Muscle layer of colon (tissue), 2 donors: ENCODE measurements around the gene TRAF5.
"Not testable (repeated sequence)": the region's sequence is repeated elsewhere in the genome, so short reads cannot be mapped to it uniquely, and the experiment has no call there.

Experiments used
- H3K27ac ChIP-seq: one replicate; pipeline ENCODE4 v1.7.0; 2013; ENCODE audit warnings: low read depth, mild to moderate bottlenecking, low read length, moderate library complexity
- H3K27me3 ChIP-seq, 2 donors: one replicate each; pipeline ENCODE4 v1.7.0; 2013; ENCODE audit warnings: low read length in 2 of 2, mild to moderate bottlenecking in 2 of 2; ENCODE audit not compliant: insufficient read depth in 2 of 2, control insufficient read depth in 1 of 2
- H3K36me3 ChIP-seq: one replicate; pipeline ENCODE4 v1.7.0; 2013; ENCODE audit warnings: mild to moderate bottlenecking, low read length; ENCODE audit not compliant: insufficient read depth
- H3K4me1 ChIP-seq: one replicate; pipeline ENCODE4 v1.7.0; 2013; ENCODE audit warnings: mild to moderate bottlenecking, low read length; ENCODE audit not compliant: insufficient read depth
- H3K4me3 ChIP-seq, 2 donors: one replicate each; pipeline ENCODE4 v1.7.0; 2013; ENCODE audit warnings: low read length in 2 of 2, low read depth in 1 of 2, mild to moderate bottlenecking in 1 of 2, moderate library complexity in 1 of 2
- H3K9ac ChIP-seq: one replicate; pipeline ENCODE4 v1.7.0; 2013; ENCODE audit warnings: low read length
- H3K9me3 ChIP-seq: one replicate; pipeline ENCODE4 v1.7.0; 2013; ENCODE audit warnings: mild to moderate bottlenecking, low read length
- donor health status: abdominal sarcoma.
- donor health status: Adenocarcinoma of cecum.

Gene TRAF5

DNA sequence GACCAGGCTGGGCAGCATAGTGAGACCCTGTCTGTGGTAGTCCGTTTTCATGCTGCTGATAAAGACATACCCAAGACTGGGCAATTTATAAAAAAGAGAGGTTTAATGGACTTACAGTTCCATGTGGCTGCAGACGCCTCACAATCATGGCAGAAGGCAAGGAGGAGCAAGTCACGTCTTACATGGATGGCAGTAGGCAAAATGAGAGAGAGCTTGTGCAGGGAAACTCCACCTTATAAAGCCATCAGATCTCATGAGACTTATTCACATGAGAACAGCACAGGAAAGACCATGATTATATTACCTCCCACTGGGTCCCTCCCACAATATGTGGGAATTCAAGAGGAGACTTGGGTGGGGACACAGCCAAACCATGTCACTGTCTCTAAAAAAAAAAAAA lies 25.4 kb downstream of the TRAF5 start:
- H3K27ac ChIP-seq, H3K4me1 ChIP-seq, H3K27me3 ChIP-seq, H3K9ac ChIP-seq, H3K4me3 ChIP-seq, H3K9me3 ChIP-seq: not testable (repeated sequence)
- H3K36me3 ChIP-seq, result peaks cover 25% of the 10 kb centered on the region

DNA sequence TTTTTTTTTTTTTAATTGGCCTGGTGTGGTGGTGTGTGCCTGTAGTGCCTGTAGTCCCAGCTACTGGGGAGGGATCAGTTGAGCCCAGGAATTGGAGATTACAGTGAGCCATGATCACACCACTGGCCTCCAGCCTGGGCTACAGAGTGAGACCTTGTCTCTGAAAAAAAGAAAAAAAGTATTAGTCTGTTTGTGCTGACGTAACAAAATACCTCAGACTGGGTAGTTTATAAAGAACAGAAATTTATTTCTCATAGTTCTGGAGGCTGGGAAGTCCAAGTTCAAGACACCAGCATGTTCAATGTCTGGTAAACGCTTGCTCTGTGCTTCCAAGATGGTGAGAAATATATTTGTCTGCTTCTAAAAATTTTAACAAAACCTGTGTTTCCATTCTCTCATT lies 25.8 kb downstream of the TRAF5 start:
- Histone ChIP-seq H3K27ac (no peak overlapping the region), H3K4me3 (no peak overlapping the region), H3K9ac (no peak overlapping the region), H3K27me3 (no peaks in the 10 kb centered on the region), H3K9me3 (no peaks in the 10 kb centered on the region), H3K36me3 (peaks cover 26% of the 10 kb centered on the region), H3K4me1 (peaks cover 4% of the 10 kb centered on the region)

DNA sequence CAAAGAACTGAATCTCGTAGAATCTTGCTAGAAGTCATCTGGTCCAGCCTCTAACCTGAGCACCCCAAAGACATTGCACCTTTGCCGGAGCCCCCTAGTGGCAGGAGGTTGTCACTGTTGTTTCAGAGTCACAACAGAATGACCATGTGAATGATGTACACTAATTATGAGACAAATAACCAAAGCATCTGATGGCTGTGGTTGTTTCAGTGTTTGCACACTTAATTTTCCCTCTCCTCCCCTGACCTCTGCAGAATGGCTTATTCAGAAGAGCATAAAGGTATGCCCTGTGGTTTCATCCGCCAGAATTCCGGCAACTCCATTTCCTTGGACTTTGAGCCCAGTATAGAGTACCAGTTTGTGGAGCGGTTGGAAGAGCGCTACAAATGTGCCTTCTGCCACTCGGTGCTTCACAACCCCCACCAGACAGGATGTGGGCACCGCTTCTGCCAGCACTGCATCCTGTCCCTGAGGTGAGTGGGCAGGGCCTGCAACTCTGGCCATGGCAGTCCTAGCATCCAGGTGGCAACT lies 26.4 kb downstream of the TRAF5 start:
- no peaks in the 10 kb centered on the region for H3K27me3 ChIP-seq
- no peaks in the 10 kb centered on the region for H3K9me3 ChIP-seq
- no peak overlapping the region for H3K9ac ChIP-seq
- no peak overlapping the region for H3K4me3 ChIP-seq
- peaks cover 26% of the 10 kb centered on the region for H3K36me3 ChIP-seq
- no peaks in the 10 kb centered on the region for H3K4me1 ChIP-seq
- no peak overlapping the region for H3K27ac ChIP-seq

DNA sequence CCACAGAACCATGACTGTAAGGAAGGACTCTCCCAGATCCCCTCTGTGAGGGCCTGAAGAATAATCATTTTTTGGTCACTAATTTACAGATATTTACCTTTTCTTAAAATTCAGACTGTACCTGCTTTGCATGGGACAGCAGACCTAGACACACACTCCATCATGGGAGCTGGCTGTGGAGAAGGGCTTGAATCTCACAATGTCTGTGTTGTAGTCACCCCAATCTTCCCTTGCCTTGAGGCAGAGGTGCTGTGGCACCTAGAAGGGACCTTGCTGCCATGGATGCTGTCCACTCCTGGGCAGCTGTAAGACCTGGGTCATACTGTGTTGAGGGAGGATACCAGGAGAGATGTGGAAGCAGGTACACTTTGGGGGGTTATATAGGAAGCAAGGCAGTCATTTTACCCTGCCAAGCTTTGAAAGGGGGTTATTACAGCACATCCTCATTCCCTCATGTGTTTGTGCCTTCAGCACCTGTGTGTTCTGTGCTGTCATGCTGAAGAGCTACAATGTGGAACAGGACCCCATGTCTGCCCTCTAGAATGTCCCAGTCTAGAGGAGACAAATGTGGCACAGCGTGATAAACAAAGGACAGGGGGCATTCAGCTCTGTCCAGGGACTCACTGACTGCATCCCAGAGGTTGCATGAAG lies 27.1 kb downstream of the TRAF5 start:
- H3K4me3 ChIP-seq, result no peak overlapping the region
- no peaks in the 10 kb centered on the region for H3K27me3 ChIP-seq
- H3K27ac ChIP-seq, result no peak overlapping the region

DNA sequence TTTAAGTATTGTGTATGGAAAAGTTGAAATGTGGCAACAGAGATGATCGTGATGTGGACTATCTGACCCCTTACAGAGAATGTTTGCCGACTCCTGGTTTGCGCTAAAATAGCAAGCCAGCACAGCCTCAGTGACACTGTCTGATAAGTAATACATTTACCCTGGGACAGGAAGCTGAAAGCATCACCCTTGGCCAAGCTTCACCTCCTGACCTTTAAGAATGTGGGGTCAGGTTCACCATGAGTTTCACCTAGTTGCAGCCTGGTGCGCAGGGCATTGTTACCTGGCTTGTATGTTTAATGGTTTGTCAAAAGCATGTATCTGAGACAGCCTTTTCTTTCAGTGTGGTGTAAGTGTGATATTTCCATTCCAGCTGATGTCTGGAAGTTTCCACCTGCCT lies 29.2 kb downstream of the TRAF5 start:
- Histone ChIP-seq H3K9me3 (no peaks in the 10 kb centered on the region), H3K4me1 (no peaks in the 10 kb centered on the region), H3K27ac (no peak overlapping the region), H3K36me3 (peaks cover 38% of the 10 kb centered on the region), H3K9ac (no peak overlapping the region), H3K4me3 (no peak overlapping the region), H3K27me3 (no peaks in the 10 kb centered on the region)

More for the DNA sequence above, 27.1 kb downstream of the TRAF5 start:
- Histone ChIP-seq H3K9ac (no peak overlapping the region), H3K9me3 (no peaks in the 10 kb centered on the region), H3K36me3 (peaks cover 26% of the 10 kb centered on the region), H3K4me1 (no peaks in the 10 kb centered on the region)

DNA sequence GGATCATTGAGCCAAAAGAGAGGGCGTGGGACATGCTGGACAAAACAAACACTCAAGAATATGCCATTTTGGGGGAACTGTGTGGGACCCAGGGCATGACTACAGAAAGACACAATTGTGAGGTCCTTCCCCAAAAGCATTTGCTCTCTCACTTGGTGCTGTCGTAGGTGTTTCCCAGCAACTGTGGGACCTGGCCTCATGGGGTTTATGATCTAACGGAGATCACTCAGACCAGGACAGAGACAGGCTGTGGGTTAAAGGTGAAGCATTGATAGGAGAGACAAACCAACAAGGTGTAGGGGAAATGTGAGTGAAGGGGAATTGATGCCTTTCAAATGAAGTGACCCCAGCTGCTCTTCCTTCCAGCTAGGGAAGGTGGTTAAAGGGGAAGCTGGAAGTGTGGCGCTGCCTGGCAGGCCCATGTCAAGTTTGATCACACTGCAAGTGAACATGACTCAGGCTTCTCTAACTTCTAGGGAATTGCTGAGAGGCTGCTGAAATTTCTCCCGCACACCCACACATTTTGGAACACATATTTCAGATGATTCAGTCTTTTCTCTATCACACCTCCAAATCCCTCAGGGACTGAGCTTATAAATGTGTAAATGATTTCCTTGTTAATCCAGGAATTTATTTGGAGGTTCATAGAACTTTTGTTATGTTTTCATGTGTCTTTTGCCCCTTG lies 30.2 kb downstream of the TRAF5 start:
- Histone ChIP-seq H3K4me1 (no peaks in the 10 kb centered on the region), H3K9ac (no peak overlapping the region), H3K27me3 (no peaks in the 10 kb centered on the region), H3K9me3 (no peaks in the 10 kb centered on the region), H3K4me3 (no peak overlapping the region), H3K27ac (no peak overlapping the region), H3K36me3 (peaks cover 43% of the 10 kb centered on the region)

DNA sequence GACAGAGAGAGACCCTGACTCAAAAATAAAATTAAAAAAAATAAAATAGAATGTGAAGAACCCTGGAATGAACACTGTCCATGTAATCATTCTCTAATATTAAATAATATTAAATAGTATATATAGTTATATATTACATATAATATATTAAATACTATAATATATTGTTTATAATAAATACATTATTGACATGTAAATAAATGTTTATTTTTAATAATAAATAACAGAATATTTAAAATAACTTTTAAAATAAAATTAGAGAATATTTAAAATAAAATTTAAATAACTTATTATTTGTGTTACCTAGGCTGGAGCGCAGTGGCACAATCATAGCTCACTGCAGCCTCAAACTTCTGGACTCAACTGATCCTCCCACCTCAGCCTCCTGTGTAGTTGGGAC lies 32.1 kb downstream of the TRAF5 start:
- Histone ChIP-seq H3K36me3 (peaks cover 40% of the 10 kb centered on the region), H3K4me1 (no peaks in the 10 kb centered on the region), H3K9ac (no peak overlapping the region), H3K27me3 (no peaks in the 10 kb centered on the region), H3K4me3 (no peak overlapping the region), H3K27ac (no peak overlapping the region), H3K9me3 (no peaks in the 10 kb centered on the region)

DNA sequence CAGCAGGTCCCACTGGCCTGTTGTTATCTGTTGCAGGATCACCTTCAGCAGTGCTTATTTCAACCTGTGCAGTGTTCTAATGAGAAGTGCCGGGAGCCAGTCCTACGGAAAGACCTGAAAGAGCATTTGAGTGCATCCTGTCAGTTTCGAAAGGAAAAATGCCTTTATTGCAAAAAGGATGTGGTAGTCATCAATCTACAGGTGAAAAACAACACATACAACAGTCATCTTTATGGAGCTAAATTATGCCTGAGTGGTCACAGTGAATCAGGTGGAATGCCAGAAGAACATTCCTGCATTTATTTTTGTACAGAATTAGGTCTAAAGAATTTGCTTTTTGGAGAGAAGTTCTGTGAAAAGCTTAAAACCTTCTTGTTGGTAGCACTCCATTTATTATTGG lies 33.2 kb downstream of the TRAF5 start:
- H3K27ac ChIP-seq, result no peak overlapping the region
- no peaks in the 10 kb centered on the region for H3K4me1 ChIP-seq

DNA sequence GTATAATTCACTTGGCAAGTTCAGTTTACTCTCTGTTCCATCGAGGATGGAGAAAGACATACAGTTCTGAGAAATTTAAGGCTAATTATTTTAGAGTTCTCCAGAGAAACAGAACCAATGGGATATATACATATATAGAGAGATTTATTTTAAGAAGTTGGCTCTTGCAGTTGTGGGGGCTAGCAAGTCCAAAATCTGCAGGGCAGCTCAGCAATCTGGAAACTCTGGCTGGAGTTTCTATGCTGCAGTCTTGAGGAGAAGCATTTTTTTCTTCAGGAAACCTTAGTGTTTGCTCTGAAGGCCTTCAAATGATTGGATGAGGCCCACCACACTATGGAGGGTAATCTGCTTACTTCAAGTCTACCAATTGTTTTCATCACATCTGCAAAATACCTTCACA lies 34.6 kb downstream of the TRAF5 start:
- peaks cover 36% of the 10 kb centered on the region for H3K36me3 ChIP-seq
- no peak overlapping the region for H3K9ac ChIP-seq
- H3K27me3 ChIP-seq, result no peaks in the 10 kb centered on the region
- H3K4me1 ChIP-seq, result no peaks in the 10 kb centered on the region
- H3K9me3 ChIP-seq, result no peaks in the 10 kb centered on the region
- H3K27ac ChIP-seq, result no peak overlapping the region
- no peak overlapping the region for H3K4me3 ChIP-seq

More for the DNA sequence above, 33.2 kb downstream of the TRAF5 start:
- Histone ChIP-seq H3K27me3 (no peaks in the 10 kb centered on the region), H3K9me3 (no peaks in the 10 kb centered on the region), H3K9ac (no peak overlapping the region), H3K4me3 (no peak overlapping the region), H3K36me3 (peaks cover 31% of the 10 kb centered on the region)

DNA sequence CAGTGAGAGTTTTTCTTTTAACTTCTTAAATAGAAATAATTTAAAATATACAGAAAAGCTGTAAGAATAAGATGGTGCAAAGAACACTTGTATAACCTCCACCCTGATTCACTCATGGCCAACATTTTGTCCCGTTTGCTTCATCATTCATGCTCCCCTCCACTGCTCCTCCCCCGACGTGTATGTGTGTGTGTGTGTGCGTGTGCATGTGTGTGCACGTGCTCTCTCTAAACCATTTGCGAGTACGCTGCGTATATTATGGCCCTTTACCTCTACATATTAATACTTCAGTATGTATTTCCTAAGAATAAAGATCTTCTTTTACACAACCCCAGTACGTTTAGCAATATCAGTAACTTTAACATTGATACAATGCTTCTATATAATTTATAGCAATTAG lies 43.0 kb downstream of the TRAF5 start:
- Histone ChIP-seq H3K4me3 (no peak overlapping the region), H3K4me1 (no peaks in the 10 kb centered on the region), H3K9ac (no peak overlapping the region), H3K27me3 (no peaks in the 10 kb centered on the region), H3K9me3 (no peaks in the 10 kb centered on the region), H3K27ac (no peak overlapping the region), H3K36me3 (peaks cover 43% of the 10 kb centered on the region)

DNA sequence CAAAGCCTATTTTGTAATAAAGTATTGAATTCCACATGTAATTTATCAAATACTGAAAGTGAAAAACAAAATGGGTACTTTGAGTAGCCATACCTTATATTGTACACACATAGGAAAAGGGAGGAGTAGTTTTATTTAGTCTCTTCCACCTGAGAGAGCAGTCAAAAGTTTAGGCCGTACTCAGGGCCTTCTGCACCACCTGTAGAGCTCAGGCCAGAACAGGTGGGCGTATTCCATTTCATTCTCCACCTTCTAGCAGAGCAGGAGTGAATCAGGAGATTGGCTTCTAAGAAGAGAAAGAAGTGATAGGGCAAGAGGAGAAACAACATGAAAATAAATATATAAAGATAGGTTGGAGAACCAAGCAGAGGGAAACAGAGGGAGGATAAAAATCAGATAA lies 44.0 kb downstream of the TRAF5 start:
- no peaks in the 10 kb centered on the region for H3K9me3 ChIP-seq
- no peaks in the 10 kb centered on the region for H3K4me1 ChIP-seq
- H3K27ac ChIP-seq, result no peak overlapping the region
- H3K36me3 ChIP-seq, result peaks cover 37% of the 10 kb centered on the region
- no peak overlapping the region for H3K4me3 ChIP-seq
- no peaks in the 10 kb centered on the region for H3K27me3 ChIP-seq
- no peak overlapping the region for H3K9ac ChIP-seq
